ENCODE results near the gene KCNAB1.

DNA sequence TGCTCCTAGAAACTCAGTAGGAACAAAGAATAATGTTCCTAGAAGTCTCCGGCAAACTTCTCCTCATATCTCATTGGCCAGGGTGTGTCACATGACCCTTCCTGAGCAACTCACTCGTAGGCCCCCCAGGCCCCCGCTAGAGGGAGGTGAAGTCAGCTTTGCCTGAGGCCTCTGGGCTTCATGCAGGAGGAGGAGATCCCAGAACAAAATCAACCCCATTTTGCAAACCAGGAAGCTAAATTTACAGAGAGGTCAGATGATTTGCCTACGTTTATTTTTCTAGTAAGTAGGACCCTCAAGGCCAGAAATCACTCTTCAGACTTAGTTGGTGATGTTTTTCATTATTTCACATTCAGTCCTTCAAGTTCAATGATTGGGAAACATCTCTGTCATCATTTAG lies 335.5 kb downstream of the KCNAB1 start:
- TF ChIP-seq CTCF (IDR thresholded peaks at IDR 0.05) = no peak
- no peak for TF ChIP-seq POLR2AphosphoS5 (IDR thresholded peaks at IDR 0.05)

Data from transverse colon (tissue), 4 donors.